Kidney (tissue), 14 donors: ENCODE measurements around the gene ERVW-1. TPM values are rescaled to one million over a fixed set of nuclear protein-coding genes. Genes with fewer than 3 reads are reported as not detected.

Experiments used
- DNase-seq, 5 donors: peaks; one replicate each; pipeline ENCODE4 v3.0.0-alpha.2; 2013 to 2020
- FAIRE-seq: peaks from 2 replicates; lab custom pipeline; 2012; peaks lifted over from hg19 to GRCh38; lab: Jason Lieb, UNC
- H3K27ac ChIP-seq, 2 donors: one replicate each; pipeline ENCODE4 v1.7.0; 2013; ENCODE audit warnings: low read depth in 2 of 2, low read length in 2 of 2, inconsistent platforms in 1 of 2
- H3K27me3 ChIP-seq: one replicate; pipeline ENCODE4 v1.7.1; 2013; ENCODE audit warnings: low read length, inconsistent platforms; ENCODE audit not compliant: control insufficient read depth, insufficient read depth
- H3K36me3 ChIP-seq, 3 donors: one replicate each; pipeline versions ENCODE4 v1.7.0 to v1.7.1; 2013; ENCODE audit warnings: low read length in 3 of 3, control low read depth in 1 of 3, inconsistent platforms in 1 of 3; ENCODE audit not compliant: insufficient read depth in 3 of 3, control insufficient read depth in 2 of 3
- H3K4me1 ChIP-seq, 3 donors: one replicate each; pipeline versions ENCODE4 v1.7.0 to v1.7.1; 2013; ENCODE audit warnings: low read length in 3 of 3, inconsistent platforms in 1 of 3, low read depth in 1 of 3; ENCODE audit not compliant: control insufficient read depth in 2 of 3, insufficient read depth in 2 of 3
- H3K4me3 ChIP-seq, 3 donors: one replicate each; pipeline versions ENCODE4 v1.7.0 to v1.8.1; 2013; ENCODE audit warnings: low read length in 3 of 3, control low read depth in 1 of 3, inconsistent platforms in 1 of 3
- H3K9ac ChIP-seq, 3 donors: one replicate each; pipeline versions ENCODE4 v1.7.0 to v1.7.1; 2013; ENCODE audit warnings: low read length in 3 of 3, control low read depth in 1 of 3, inconsistent platforms in 1 of 3
- H3K9me3 ChIP-seq, 3 donors: one replicate each; pipeline versions ENCODE4 v1.7.0 to v1.7.1; 2013; ENCODE audit warnings: low read length in 3 of 3, control low read depth in 1 of 3, inconsistent platforms in 1 of 3; ENCODE audit not compliant: control insufficient read depth in 2 of 3, insufficient read depth in 1 of 3
- intact Hi-C: fragments of 100-400 bp; cut with DNase I; formaldehyde crosslinking; loops from one replicate; pipeline ENCODE4 v1.11.1; 2022
- polyA plus RNA-seq: library from polyadenylated mRNA; stranded (reverse); fragments of 350-450 nt; fragmentation: Illumina TruSeq; extraction: RNeasy Lipid Tissue Mini Kit (QIAGEN cat#74804); gene quantifications from one replicate; pipeline ENCODE4 v1.2.3, GENCODE V29; 2014; ENCODE audit warnings: low read depth, low replicate concordance; ENCODE audit not compliant: insufficient read depth
- total RNA-seq: library from RNA; stranded (reverse); fragmentation: NEBNext Ultra II Directional; extraction: Animal tissue kit (Norgen Biotek cat#: 25700); gene quantifications from one replicate; pipeline ENCODE4 v1.2.1, GENCODE V29; 2021
- TF ChIP-seq, protein P1 (sequence below): IDR thresholded peaks from 3 replicates; pipeline ENCODE4 v1.5.1; 2012; ENCODE audit warnings: mild to moderate bottlenecking, moderate library complexity, borderline replicate concordance; ENCODE audit not compliant: insufficient read depth; ENCODE audit errors: extremely low read depth
- donor health status: control.
- donor health status: control.
- donor health status: control.
- donor health status: control.
- donor health status: control.
- donor health status: DM: yes; HTN: yes; CAD: no.
- donor health status: Normal renal cell carcinoma (clear cell type).

Gene ERVW-1
- total and polyA plus RNA-seq, 2 donors from 2014 or later, result not detected

DNA sequence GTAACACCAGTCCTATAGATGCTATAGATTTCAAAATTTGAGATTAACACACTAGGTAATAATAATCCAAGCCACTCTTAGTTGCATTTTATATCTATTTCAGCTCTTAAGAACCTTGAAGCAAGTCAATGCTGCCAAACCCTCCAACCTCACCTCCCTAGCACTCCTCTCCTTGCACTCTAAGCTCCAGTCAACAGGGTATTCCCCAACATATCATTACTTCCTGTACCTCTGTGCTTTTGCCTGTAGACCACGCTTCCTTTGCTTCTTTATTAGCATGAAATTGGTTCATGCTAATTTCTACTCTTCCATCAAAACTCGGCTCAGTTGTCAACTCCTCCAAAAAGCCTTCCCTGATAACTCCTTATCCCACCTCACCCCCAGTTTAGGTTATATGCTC, 26.0 kb upstream of the ERVW-1 start:
- H3K36me3 ChIP-seq, result peaks cover 8 to 47% (median 8%) of the 10 kb centered on the region in 3 donors
- no peaks in the 10 kb centered on the region for H3K27me3 ChIP-seq
- no peaks in the 10 kb centered on the region for H3K4me1 ChIP-seq
- H3K9me3 ChIP-seq, result no peaks in the 10 kb centered on the region
- intact Hi-C loops, result no loop called here
- no peak for DNase-seq
- no peak for FAIRE-seq
- H3K4me3 ChIP-seq, result no peak overlapping the region
- H3K27ac ChIP-seq, result no peak overlapping the region
- TF ChIP-seq, protein P1, sequence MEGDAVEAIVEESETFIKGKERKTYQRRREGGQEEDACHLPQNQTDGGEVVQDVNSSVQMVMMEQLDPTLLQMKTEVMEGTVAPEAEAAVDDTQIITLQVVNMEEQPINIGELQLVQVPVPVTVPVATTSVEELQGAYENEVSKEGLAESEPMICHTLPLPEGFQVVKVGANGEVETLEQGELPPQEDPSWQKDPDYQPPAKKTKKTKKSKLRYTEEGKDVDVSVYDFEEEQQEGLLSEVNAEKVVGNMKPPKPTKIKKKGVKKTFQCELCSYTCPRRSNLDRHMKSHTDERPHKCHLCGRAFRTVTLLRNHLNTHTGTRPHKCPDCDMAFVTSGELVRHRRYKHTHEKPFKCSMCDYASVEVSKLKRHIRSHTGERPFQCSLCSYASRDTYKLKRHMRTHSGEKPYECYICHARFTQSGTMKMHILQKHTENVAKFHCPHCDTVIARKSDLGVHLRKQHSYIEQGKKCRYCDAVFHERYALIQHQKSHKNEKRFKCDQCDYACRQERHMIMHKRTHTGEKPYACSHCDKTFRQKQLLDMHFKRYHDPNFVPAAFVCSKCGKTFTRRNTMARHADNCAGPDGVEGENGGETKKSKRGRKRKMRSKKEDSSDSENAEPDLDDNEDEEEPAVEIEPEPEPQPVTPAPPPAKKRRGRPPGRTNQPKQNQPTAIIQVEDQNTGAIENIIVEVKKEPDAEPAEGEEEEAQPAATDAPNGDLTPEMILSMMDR, result no peak
- H3K9ac ChIP-seq, result no peak overlapping the region

DNA sequence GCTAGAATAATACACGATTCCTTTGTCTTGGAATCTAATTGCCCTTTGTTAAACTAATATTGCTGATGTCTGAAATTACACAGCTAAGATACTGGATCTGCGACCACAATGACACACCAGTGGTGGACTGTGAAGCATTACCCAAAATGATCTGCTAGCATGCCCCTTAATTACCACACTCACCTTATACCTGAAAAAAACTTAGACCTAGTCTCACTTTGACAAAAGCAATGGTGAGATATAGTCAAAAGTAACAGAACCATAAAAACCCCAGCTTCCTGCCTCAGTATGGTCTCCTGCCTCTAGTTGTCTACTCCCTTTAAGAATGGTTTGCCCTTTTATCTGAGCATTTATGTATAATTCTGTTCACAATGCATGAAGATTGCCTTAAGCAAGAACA, 20.8 kb upstream of the ERVW-1 start:
- FAIRE-seq (no peak), DNase-seq (no peak)
- H3K27me3 ChIP-seq, result no peaks in the 10 kb centered on the region
- H3K9me3 ChIP-seq, result no peaks in the 10 kb centered on the region
- no peak overlapping the region for H3K9ac ChIP-seq
- no peak overlapping the region for H3K4me3 ChIP-seq
- no peak overlapping the region for H3K27ac ChIP-seq
- intact Hi-C loops, result no loop called here
- TF ChIP-seq, protein P1, result no peak
- H3K4me1 ChIP-seq, result no peaks in the 10 kb centered on the region
- H3K36me3 ChIP-seq, result peaks cover 11 to 42% (median 12%) of the 10 kb centered on the region in 3 donors

DNA sequence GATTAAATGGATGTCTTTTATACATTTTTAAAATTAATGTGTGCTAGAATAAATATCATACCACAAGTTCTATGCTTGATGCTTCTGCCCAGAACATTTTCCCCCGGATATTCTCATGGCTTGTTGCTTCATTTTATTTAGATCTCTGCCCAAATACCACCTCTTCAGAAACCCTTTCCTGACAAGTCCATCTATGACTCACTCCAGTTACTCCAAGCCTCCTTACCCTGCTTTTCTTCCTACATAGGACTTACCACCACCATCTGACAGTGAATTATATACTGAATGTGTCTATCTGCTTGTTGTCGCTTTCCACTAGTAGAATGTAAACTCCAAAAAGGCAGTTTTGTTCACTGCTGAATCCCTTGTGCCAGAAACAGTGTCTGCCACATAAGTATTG, 19.1 kb upstream of the ERVW-1 start:
- Histone ChIP-seq H3K9ac (no peak overlapping the region), H3K36me3 (peaks cover 10 to 39% (median 14%) of the 10 kb centered on the region in 3 donors), H3K4me1 (no peaks in the 10 kb centered on the region)

DNA sequence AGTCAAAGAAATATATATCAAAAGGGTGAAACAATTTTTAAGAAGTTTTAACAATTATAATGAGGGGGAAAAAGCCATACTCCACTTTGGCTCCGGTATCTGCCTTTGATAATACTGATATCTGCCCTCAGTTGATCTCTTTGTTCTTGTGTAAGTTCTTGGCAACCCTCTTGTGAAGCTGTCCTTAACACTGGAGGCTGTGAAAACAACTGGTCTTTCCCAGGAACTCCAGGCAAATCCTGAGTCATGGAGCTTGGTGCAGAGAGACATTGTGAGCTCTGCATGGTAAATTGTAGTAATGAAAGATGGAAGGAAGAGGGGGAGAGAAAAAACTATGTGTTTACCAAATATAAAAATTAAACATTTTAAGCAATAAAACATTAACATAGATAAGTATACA, 11.9 kb upstream of the ERVW-1 start:
- intact Hi-C loops, result no loop called here
- Histone ChIP-seq H3K27me3 (no peaks in the 10 kb centered on the region), H3K4me3 (no peak overlapping the region), H3K9ac (no peak overlapping the region), H3K27ac (no peak overlapping the region), H3K4me1 (no peaks in the 10 kb centered on the region), H3K36me3 (peaks cover 0 to 45% (median 28%) of the 10 kb centered on the region in 3 donors), H3K9me3 (no peaks in the 10 kb centered on the region)
- no peak for FAIRE-seq
- no peak for DNase-seq
- TF ChIP-seq, protein P1, result no peak

More for the DNA sequence above, 19.1 kb upstream of the ERVW-1 start:
- Histone ChIP-seq H3K9me3 (no peaks in the 10 kb centered on the region), H3K4me3 (no peak overlapping the region), H3K27me3 (no peaks in the 10 kb centered on the region), H3K27ac (no peak overlapping the region)
- intact Hi-C loops, result no loop called here
- TF ChIP-seq, protein P1, result no peak
- no peak for FAIRE-seq
- DNase-seq, result no peak
